Activated naive CD4-positive, alpha-beta T cell treated with anti-CD3 and anti-CD28 coated beads for 36 hours (primary cell): ENCODE measurements around the gene ARHGEF10L. TPM values are rescaled to one million over a fixed set of nuclear protein-coding genes. Genes with fewer than 3 reads are reported as not detected.

Experiments used
- CTCF ChIA-PET: fragments of 350-600 bp; sonication (Branson Sonifier 250); formaldehyde crosslinking; loops from one replicate; lab custom pipeline; 2021; ENCODE audit warnings: antibody characterized with exemption; lab: Charles Lee
- DNase-seq: peaks from one replicate; pipeline ENCODE4 v3.0.0-alpha.2; 2020
- H3K27ac Mint-ChIP-seq: one replicate; pipeline ENCODE4 v1.8.0; 2021; ENCODE audit warnings: mild to moderate bottlenecking, mixed read lengths
- H3K27me3 Mint-ChIP-seq: one replicate; pipeline ENCODE4 v1.8.0; 2021; ENCODE audit warnings: low read depth, mixed read lengths
- H3K36me3 Mint-ChIP-seq: one replicate; pipeline ENCODE4 v1.8.0; 2021; ENCODE audit warnings: low read depth, mixed read lengths
- H3K4me1 Mint-ChIP-seq: one replicate; pipeline ENCODE4 v1.8.0; 2021; ENCODE audit warnings: low read depth, mixed read lengths
- H3K4me3 Mint-ChIP-seq: one replicate; pipeline ENCODE4 v1.8.0; 2021; ENCODE audit warnings: mild to moderate bottlenecking, moderate library complexity, mixed read lengths
- H3K9me3 Mint-ChIP-seq: one replicate; pipeline ENCODE4 v1.8.0; 2021; ENCODE audit warnings: mixed read lengths
- intact Hi-C: fragments of 100-400 bp; cut with micrococcal nuclease; formaldehyde crosslinking; loops from one replicate; pipeline ENCODE4 v1.15.1; 2023
- total RNA-seq, 2 experiments: library from RNA; stranded (reverse); gene quantifications; one replicate each; pipeline ENCODE4 v1.2.3, GENCODE V29; 2021

ARHGEF10L gene
- total RNA-seq, 2 experiments from 2014 or later = not detected

GRCh38 chr1:17669866-17670451 is 130.5 kb downstream of the ARHGEF10L start:
- CTCF ChIA-PET = interaction anchor here (0.6 to 0.7 kb wide), 2 partner anchors 8 to 85 kb away, joined by 3 read pairs; partner anchors contain the start of gene ACTL8
- DNase-seq = no peak
- Mint-ChIP-seq H3K4me1 (no peaks in the 10 kb centered on the region), H3K27ac (no peak overlapping the region), H3K9me3 (no peaks in the 10 kb centered on the region), H3K36me3 (no peaks in the 10 kb centered on the region), H3K27me3 (no peaks in the 10 kb centered on the region), H3K4me3 (no peak overlapping the region)
- intact Hi-C loops = loop anchor here (10.0 kb wide), 2 partner anchors 155 to 915 kb away; no protein-coding TSS in a partner anchor

GRCh38 chr1:17670587-17671313 is 131.3 kb downstream of the ARHGEF10L start:
- CTCF ChIA-PET = interaction anchor here (0.6 to 0.7 kb wide), 2 partner anchors 9 to 85 kb away, joined by 3 read pairs; partner anchors contain the start of gene ACTL8

GRCh38 chr1:17671314-17671705 is 131.8 kb downstream of the ARHGEF10L start:
- no peaks in the 10 kb centered on the region for H3K9me3 Mint-ChIP-seq
- CTCF ChIA-PET = no interaction called here
- no peak for DNase-seq
- no peaks in the 10 kb centered on the region for H3K4me1 Mint-ChIP-seq
- no peak overlapping the region for H3K27ac Mint-ChIP-seq
- no peaks in the 10 kb centered on the region for H3K27me3 Mint-ChIP-seq
- intact Hi-C loops = no loop called here
- H3K36me3 Mint-ChIP-seq = no peaks in the 10 kb centered on the region
- no peak overlapping the region for H3K4me3 Mint-ChIP-seq

More at GRCh38 chr1:17670587-17671313, 131.3 kb downstream of the ARHGEF10L start:
- no peak for DNase-seq
- intact Hi-C loops = no loop called here
- no peaks in the 10 kb centered on the region for H3K4me1 Mint-ChIP-seq
- H3K36me3 Mint-ChIP-seq = no peaks in the 10 kb centered on the region
- no peaks in the 10 kb centered on the region for H3K9me3 Mint-ChIP-seq
- no peak overlapping the region for H3K27ac Mint-ChIP-seq
- no peaks in the 10 kb centered on the region for H3K27me3 Mint-ChIP-seq
- no peak overlapping the region for H3K4me3 Mint-ChIP-seq

GRCh38 chr1:17671741-17672140 is 132.2 kb downstream of the ARHGEF10L start:
- H3K36me3 Mint-ChIP-seq = no peaks in the 10 kb centered on the region
- CTCF ChIA-PET = no interaction called here
- no peaks in the 10 kb centered on the region for H3K4me1 Mint-ChIP-seq
- no peaks in the 10 kb centered on the region for H3K9me3 Mint-ChIP-seq
- no peak overlapping the region for H3K4me3 Mint-ChIP-seq
- no peaks in the 10 kb centered on the region for H3K27me3 Mint-ChIP-seq
- intact Hi-C loops = no loop called here
- no peak overlapping the region for H3K27ac Mint-ChIP-seq
- no peak for DNase-seq

GRCh38 chr1:17672226-17672625 is 132.7 kb downstream of the ARHGEF10L start:
- Mint-ChIP-seq H3K27ac (no peak overlapping the region), H3K36me3 (no peaks in the 10 kb centered on the region), H3K4me1 (no peaks in the 10 kb centered on the region), H3K4me3 (no peak overlapping the region), H3K27me3 (no peaks in the 10 kb centered on the region), H3K9me3 (no peaks in the 10 kb centered on the region)
- no peak for DNase-seq
- CTCF ChIA-PET = no interaction called here
- intact Hi-C loops = no loop called here

GRCh38 chr1:17673329-17674072 is 134.0 kb downstream of the ARHGEF10L start:
- intact Hi-C loops = no loop called here
- Mint-ChIP-seq H3K4me3 (no peak overlapping the region), H3K4me1 (no peaks in the 10 kb centered on the region), H3K9me3 (no peaks in the 10 kb centered on the region), H3K27ac (no peak overlapping the region), H3K27me3 (no peaks in the 10 kb centered on the region), H3K36me3 (no peaks in the 10 kb centered on the region)
- no peak for DNase-seq
- CTCF ChIA-PET = interaction anchor here (1.1 kb wide), 1 partner anchor 12 kb away, joined by 3 read pairs; no protein-coding TSS in a partner anchor

- no peak for DNase-seq
- Mint-ChIP-seq H3K4me3 (no peak overlapping the region), H3K27me3 (no peaks in the 10 kb centered on the region), H3K27ac (no peak overlapping the region), H3K36me3 (no peaks in the 10 kb centered on the region), H3K9me3 (no peaks in the 10 kb centered on the region), H3K4me1 (no peaks in the 10 kb centered on the region)
- intact Hi-C loops = no loop called here
- CTCF ChIA-PET = no interaction called here
These were observed 135.4 kb downstream of the ARHGEF10L start for GRCh38 chr1:17674726-17675500.

- H3K27ac Mint-ChIP-seq = no peak overlapping the region
- no peaks in the 10 kb centered on the region for H3K4me1 Mint-ChIP-seq
- H3K4me3 Mint-ChIP-seq = no peak overlapping the region
- CTCF ChIA-PET = no interaction called here
- no peaks in the 10 kb centered on the region for H3K27me3 Mint-ChIP-seq
- no peaks in the 10 kb centered on the region for H3K9me3 Mint-ChIP-seq
- intact Hi-C loops = no loop called here
- no peak for DNase-seq
- H3K36me3 Mint-ChIP-seq = no peaks in the 10 kb centered on the region
These were observed 136.2 kb downstream of the ARHGEF10L start for GRCh38 chr1:17675744-17676143.

- no peak overlapping the region for H3K27ac Mint-ChIP-seq
- DNase-seq = no peak
These were observed 137.0 kb downstream of the ARHGEF10L start for GRCh38 chr1:17676387-17677060.

GRCh38 chr1:17678011-17678410 is 138.5 kb downstream of the ARHGEF10L start:
- CTCF ChIA-PET = interaction anchor here (0.7 kb wide), 1 partner anchor 356 kb away, joined by 5 read pairs; no protein-coding TSS in a partner anchor
- Mint-ChIP-seq H3K27ac (no peak overlapping the region), H3K27me3 (peaks cover 2% of the 10 kb centered on the region), H3K36me3 (no peaks in the 10 kb centered on the region), H3K4me3 (no peak overlapping the region), H3K4me1 (no peaks in the 10 kb centered on the region), H3K9me3 (no peaks in the 10 kb centered on the region)
- intact Hi-C loops = no loop called here
- no peak for DNase-seq

More at GRCh38 chr1:17676387-17677060, 137.0 kb downstream of the ARHGEF10L start:
- Mint-ChIP-seq H3K36me3 (no peaks in the 10 kb centered on the region), H3K27me3 (no peaks in the 10 kb centered on the region), H3K4me1 (no peaks in the 10 kb centered on the region), H3K9me3 (no peaks in the 10 kb centered on the region), H3K4me3 (no peak overlapping the region)
- CTCF ChIA-PET = no interaction called here
- intact Hi-C loops = no loop called here

- Mint-ChIP-seq H3K9me3 (no peaks in the 10 kb centered on the region), H3K27ac (no peak overlapping the region), H3K4me3 (no peak overlapping the region), H3K4me1 (no peaks in the 10 kb centered on the region), H3K27me3 (peaks cover 2% of the 10 kb centered on the region), H3K36me3 (no peaks in the 10 kb centered on the region)
- CTCF ChIA-PET = no interaction called here
- DNase-seq = no peak
- intact Hi-C loops = no loop called here
These were observed 140.4 kb downstream of the ARHGEF10L start for GRCh38 chr1:17679856-17680255.
